HUES64 (cell line): ENCODE results near the gene LAMB4.

Source experiments
- H3K27ac ChIP-seq: 2 replicates; pipeline ENCODE4 v1.7.0; 2013; ENCODE audit warnings: low read depth, low read length, inconsistent platforms
- H3K27me3 ChIP-seq: 2 replicates; pipeline ENCODE4 v1.6.1; 2013; ENCODE audit warnings: mild to moderate bottlenecking, low read length; ENCODE audit not compliant: insufficient read depth
- H3K36me3 ChIP-seq: 2 replicates; pipeline ENCODE4 v1.6.1; 2013; ENCODE audit warnings: mild to moderate bottlenecking, low read length; ENCODE audit not compliant: insufficient read depth
- H3K4me1 ChIP-seq: 2 replicates; pipeline ENCODE4 v1.6.1; 2013; ENCODE audit warnings: mild to moderate bottlenecking, low read length, moderate library complexity; ENCODE audit not compliant: insufficient read depth
- H3K4me3 ChIP-seq: 2 replicates; pipeline ENCODE4 v1.5.1; 2013; ENCODE audit warnings: mild to moderate bottlenecking, low read length, moderate library complexity
- H3K9ac ChIP-seq: 2 replicates; pipeline ENCODE4 v1.6.1; 2013; ENCODE audit warnings: mild to moderate bottlenecking, low read depth, low read length
- H3K9me3 ChIP-seq: 2 replicates; pipeline ENCODE4 v1.6.1; 2013; ENCODE audit warnings: low read depth, low read length; ENCODE audit not compliant: insufficient read depth
- WGBS: fragments of 150-250, 120-280 bp; methylation state at CpG from one replicate; pipeline ENCODE4 v1.1.7; 2013; ENCODE audit warnings: missing lambda C conversion rate; 5-methylcytosine and 5-hydroxymethylcytosine counted together

Gene LAMB4

DNA sequence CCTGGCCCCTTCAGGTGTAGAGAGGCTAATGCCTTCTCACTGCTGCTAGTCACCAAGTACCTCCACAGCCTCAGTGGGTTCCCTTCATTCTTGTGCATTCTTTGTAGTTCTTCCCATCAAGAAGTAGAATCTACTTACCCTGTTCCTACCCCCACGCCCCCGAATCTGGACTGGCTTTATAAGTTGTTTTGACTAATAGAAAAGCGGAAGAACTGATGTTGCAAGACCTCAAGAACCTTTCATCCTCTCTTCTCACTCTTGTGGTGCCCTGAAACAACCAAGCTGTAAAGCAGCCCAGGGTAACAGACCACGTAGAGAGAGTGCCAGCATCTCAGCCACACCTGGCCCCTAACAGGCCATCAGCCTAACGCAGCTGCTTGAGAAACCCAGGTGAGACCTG, 104.0 kb downstream of the LAMB4 start:
- Histone ChIP-seq H3K27ac (no peak overlapping the region), H3K36me3 (no peaks in the 10 kb centered on the region), H3K4me1 (no peaks in the 10 kb centered on the region), H3K27me3 (no peaks in the 10 kb centered on the region), H3K9me3 (no peaks in the 10 kb centered on the region), H3K9ac (no peak overlapping the region), H3K4me3 (no peak overlapping the region)
- 96% methylated on average over 4 of the region's 5 CpGs for WGBS

DNA sequence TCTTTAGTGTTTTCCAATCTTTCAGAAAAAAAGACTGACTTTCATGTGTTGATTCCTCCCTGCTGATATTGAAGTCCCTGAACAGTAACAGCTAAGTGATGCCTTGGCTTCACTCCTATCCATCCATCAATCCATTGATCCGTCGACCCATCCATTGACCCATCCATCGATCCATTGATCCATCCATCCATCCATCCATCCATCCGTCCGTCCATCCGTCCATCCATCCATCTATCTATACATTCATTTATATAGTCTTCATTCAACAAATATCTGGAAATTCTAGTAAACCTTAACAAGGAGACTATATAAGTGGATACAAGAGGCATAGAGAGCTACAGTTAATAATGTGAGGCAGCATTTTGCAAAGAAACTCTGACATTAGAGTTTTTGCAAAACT, 105.6 kb downstream of the LAMB4 start:
- WGBS, result 95% methylated on average over 6 of the region's 6 CpGs
- Histone ChIP-seq H3K36me3 (no peaks in the 10 kb centered on the region), H3K27ac (no peak overlapping the region), H3K4me1 (no peaks in the 10 kb centered on the region), H3K27me3 (no peaks in the 10 kb centered on the region), H3K4me3 (no peak overlapping the region), H3K9ac (no peak overlapping the region), H3K9me3 (no peaks in the 10 kb centered on the region)

- no peaks in the 10 kb centered on the region for H3K27me3 ChIP-seq
- H3K27ac ChIP-seq, result no peak overlapping the region
- no peak overlapping the region for H3K4me3 ChIP-seq
- no peak overlapping the region for H3K9ac ChIP-seq
- no peaks in the 10 kb centered on the region for H3K9me3 ChIP-seq
- no peaks in the 10 kb centered on the region for H3K4me1 ChIP-seq
- H3K36me3 ChIP-seq, result no peaks in the 10 kb centered on the region
- WGBS, result 96% methylated on average over 2 of the region's 2 CpGs
These were observed 109.6 kb downstream of the LAMB4 start for GRCh38 chr7:108020585-108020984.

DNA sequence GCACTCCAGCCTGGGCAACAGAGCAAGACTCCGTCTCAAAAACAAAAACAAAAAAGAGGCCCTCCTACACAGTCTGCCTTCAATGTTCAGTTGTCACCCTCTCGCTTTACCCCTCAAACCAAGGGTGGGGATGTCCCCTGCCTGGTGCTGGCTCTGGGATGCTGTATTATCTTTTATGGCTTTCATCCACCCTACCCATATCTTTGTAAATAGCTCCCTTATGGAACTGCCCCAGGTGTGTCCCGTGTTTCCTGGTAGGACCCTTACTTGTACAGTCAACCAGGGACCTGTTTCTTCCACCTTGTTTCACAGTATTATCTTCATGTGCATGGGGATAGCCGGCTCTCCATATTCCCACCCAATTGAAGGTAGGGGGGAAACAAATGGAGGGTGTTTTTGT, 111.5 kb downstream of the LAMB4 start:
- Histone ChIP-seq H3K9me3 (no peaks in the 10 kb centered on the region), H3K27me3 (no peaks in the 10 kb centered on the region), H3K27ac (no peak overlapping the region), H3K4me3 (no peak overlapping the region), H3K4me1 (no peaks in the 10 kb centered on the region), H3K9ac (no peak overlapping the region), H3K36me3 (no peaks in the 10 kb centered on the region)
- 89% methylated on average over 3 of the region's 4 CpGs for WGBS

GRCh38 chr7:108017776-108018151, 112.4 kb downstream of the LAMB4 start:
- 90% methylated on average over 4 of the region's 4 CpGs for WGBS
- peaks cover 2% of the 10 kb centered on the region; the same call in 1 of the 2 replicates for H3K4me1 ChIP-seq
- H3K36me3 ChIP-seq, result no peaks in the 10 kb centered on the region
- no peak overlapping the region for H3K27ac ChIP-seq
- no peak overlapping the region for H3K4me3 ChIP-seq
- H3K9me3 ChIP-seq, result no peaks in the 10 kb centered on the region
- no peak overlapping the region for H3K9ac ChIP-seq
- no peaks in the 10 kb centered on the region for H3K27me3 ChIP-seq

- Histone ChIP-seq H3K27me3 (no peaks in the 10 kb centered on the region), H3K36me3 (no peaks in the 10 kb centered on the region), H3K4me1 (peaks cover 2% of the 10 kb centered on the region; the same call in 1 of the 2 replicates), H3K9me3 (no peaks in the 10 kb centered on the region), H3K4me3 (no peak overlapping the region), H3K27ac (no peak overlapping the region), H3K9ac (no peak overlapping the region)
- WGBS, result 81% methylated on average over 2 of the region's 2 CpGs
These were observed 113.1 kb downstream of the LAMB4 start for GRCh38 chr7:108016841-108017775.

DNA sequence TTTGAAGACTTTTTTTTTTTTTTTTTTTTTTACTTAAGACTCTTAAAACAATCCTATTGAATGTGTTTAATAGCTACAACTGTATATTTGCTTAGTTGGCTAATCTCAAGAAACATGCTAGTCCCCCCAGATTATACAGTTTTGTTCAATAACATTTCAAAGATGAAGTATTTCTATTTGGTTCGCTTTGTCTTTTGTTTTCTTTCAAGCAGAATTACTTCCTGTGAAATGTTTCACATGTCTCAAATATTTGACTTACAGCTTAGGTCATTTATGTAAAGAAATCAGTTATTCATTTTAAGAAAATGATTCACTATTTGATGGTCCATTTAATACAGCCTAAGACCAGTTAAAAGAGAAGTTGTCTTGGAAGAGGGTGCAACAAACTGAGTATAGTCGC, 114.4 kb downstream of the LAMB4 start:
- H3K4me1 ChIP-seq, result peaks cover 2% of the 10 kb centered on the region; the same call in 1 of the 2 replicates
- no peaks in the 10 kb centered on the region for H3K27me3 ChIP-seq
- no peak overlapping the region for H3K27ac ChIP-seq
- no peaks in the 10 kb centered on the region for H3K9me3 ChIP-seq
- 92% methylated on average over 2 of the region's 2 CpGs for WGBS
- H3K9ac ChIP-seq, result no peak overlapping the region
- H3K4me3 ChIP-seq, result no peak overlapping the region
- no peaks in the 10 kb centered on the region for H3K36me3 ChIP-seq

DNA sequence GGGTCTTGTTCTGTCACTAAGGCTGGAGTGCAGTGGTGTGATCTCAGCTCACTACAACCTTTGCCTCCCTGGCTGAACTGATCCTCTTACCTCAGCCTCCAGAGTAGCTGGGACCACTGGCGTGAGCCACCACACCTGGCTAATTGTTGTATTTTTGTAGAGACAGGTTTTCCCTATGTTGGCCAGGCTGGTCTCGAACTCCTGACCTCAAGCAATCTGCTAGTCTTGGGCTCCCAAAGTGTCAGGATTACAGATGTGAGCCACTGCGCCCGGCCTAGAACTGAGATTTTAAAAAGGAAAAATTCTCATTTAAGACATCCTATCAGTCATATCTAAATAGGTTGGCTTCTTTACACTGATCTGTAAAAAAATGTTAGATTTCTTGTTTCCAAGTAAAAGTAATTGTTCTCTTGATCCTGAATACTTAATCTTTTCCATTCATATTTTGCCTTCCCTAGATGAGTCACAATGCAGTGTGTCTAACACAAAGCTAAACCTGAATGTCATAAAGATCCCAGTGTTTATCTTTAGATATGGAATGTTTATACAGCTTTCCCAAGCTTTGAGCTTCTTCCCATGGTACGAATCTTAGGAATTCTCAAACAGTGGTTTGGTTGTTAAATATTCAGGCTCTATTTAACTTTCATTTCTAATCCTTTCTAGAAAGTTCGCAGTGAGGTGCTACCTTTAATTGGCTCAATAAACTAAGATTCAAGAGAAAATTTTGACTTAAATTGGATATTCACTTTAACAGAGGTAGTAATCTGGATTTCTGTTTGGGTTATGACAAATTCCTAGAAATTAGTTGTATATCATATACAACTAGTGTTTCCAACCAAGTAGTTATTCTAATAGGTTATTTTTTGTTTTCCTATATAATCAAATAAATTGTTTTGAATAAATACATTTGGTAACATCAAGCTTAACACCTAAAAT, 115.1 kb downstream of the LAMB4 start:
- no peaks in the 10 kb centered on the region for H3K36me3 ChIP-seq
- H3K27ac ChIP-seq, result no peak overlapping the region
- H3K4me3 ChIP-seq, result no peak overlapping the region
- no peak overlapping the region for H3K9ac ChIP-seq
- 87% methylated on average over 4 of the region's 6 CpGs for WGBS
- H3K9me3 ChIP-seq, result no peaks in the 10 kb centered on the region
- H3K4me1 ChIP-seq, result peaks cover 2% of the 10 kb centered on the region; the same call in 1 of the 2 replicates
- no peaks in the 10 kb centered on the region for H3K27me3 ChIP-seq

DNA sequence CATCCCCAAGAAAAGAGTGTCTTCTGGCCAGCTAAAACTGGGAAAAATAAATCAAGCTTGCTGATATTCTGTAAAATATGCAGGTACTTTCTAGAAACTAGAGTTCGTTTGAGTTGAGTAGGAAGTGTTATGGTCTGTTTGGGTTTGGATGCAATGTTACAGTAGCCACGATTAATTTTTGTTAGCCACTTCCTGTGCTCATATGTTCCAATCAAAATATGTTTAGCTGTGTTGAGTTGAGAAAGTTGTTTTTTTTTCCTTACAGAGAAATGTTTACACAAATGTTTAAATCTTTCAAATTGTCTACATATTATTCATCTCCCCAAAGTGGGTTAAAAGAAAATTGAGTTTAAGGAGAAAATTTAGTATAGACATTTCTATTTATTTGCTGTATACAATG, 115.9 kb downstream of the LAMB4 start:
- H3K4me1 ChIP-seq, result peaks cover 2% of the 10 kb centered on the region; the same call in 1 of the 2 replicates
- H3K9me3 ChIP-seq, result no peaks in the 10 kb centered on the region
- H3K9ac ChIP-seq, result no peak overlapping the region
- no peaks in the 10 kb centered on the region for H3K36me3 ChIP-seq
- no peaks in the 10 kb centered on the region for H3K27me3 ChIP-seq
- no peak overlapping the region for H3K27ac ChIP-seq
- WGBS, result 89% methylated on average over 2 of the region's 2 CpGs
- no peak overlapping the region for H3K4me3 ChIP-seq

- H3K36me3 ChIP-seq, result no peaks in the 10 kb centered on the region
- H3K27ac ChIP-seq, result no peak overlapping the region
- H3K9me3 ChIP-seq, result no peaks in the 10 kb centered on the region
- peaks cover 5% of the 10 kb centered on the region; the same call in 1 of the 2 replicates for H3K27me3 ChIP-seq
- no peak overlapping the region for H3K9ac ChIP-seq
- peaks cover 2% of the 10 kb centered on the region; the same call in 1 of the 2 replicates for H3K4me1 ChIP-seq
- WGBS, result 83% methylated on average over 7 of the region's 8 CpGs
- no peak overlapping the region for H3K4me3 ChIP-seq
These were observed 117.4 kb downstream of the LAMB4 start for GRCh38 chr7:108012499-108013430.
